Prostate gland (tissue), 2 donors: Measurements from ENCODE around the gene KIN.

ENCODE experiments used
- POLR2A ChIP-seq: fragments of 450-650 bp; IDR thresholded peaks from one replicate; pipeline ENCODE4 v1.6.1; 2016; ENCODE audit warnings: antibody characterized with exemption, mild to moderate bottlenecking
- POLR2AphosphoS5 ChIP-seq: sonication (generic); formaldehyde crosslinking; IDR thresholded peaks from one replicate; pipeline ENCODE4 v1.6.1; 2017; ENCODE audit warnings: antibody characterized with exemption
- TF ChIP-seq, protein P1 (sequence below), 4 experiments: fragments of 200-600 bp in 2 of 4; fragments of 450-650 bp in 2 of 4; sonication (generic) in 2 of 4; IDR thresholded peaks; 1 replicate in 3 of 4; 2 replicates in 1 of 4; pipeline ENCODE4 v1.5.1; 2016 to 2019; ENCODE audit warnings: antibody characterized with exemption in 4 of 4, mild to moderate bottlenecking in 2 of 4, moderate library complexity in 2 of 4

DNA sequence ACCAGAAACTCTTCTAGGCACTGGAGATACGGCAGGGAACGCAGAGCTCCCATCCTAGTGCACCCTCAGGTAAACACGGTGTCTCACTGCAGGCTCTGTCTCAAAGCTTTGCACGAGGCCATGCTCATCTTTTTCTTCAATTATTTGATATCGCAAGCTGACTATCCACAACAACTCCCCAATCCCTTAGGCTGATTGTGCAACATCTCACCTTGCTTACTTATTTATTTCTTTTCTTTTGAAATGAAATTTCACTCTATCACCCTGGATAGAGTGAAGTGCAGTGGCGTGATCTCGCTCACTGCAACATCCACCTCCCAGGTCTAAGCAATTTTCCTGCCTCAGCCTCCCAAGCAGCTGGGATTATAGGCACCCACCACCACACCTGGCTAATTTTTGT, 72.3 kb downstream of the KIN start:
- TF ChIP-seq, protein P1, sequence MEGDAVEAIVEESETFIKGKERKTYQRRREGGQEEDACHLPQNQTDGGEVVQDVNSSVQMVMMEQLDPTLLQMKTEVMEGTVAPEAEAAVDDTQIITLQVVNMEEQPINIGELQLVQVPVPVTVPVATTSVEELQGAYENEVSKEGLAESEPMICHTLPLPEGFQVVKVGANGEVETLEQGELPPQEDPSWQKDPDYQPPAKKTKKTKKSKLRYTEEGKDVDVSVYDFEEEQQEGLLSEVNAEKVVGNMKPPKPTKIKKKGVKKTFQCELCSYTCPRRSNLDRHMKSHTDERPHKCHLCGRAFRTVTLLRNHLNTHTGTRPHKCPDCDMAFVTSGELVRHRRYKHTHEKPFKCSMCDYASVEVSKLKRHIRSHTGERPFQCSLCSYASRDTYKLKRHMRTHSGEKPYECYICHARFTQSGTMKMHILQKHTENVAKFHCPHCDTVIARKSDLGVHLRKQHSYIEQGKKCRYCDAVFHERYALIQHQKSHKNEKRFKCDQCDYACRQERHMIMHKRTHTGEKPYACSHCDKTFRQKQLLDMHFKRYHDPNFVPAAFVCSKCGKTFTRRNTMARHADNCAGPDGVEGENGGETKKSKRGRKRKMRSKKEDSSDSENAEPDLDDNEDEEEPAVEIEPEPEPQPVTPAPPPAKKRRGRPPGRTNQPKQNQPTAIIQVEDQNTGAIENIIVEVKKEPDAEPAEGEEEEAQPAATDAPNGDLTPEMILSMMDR (IDR thresholded peaks at IDR 0.05), result no peak
- no peak for TF ChIP-seq POLR2A
- TF ChIP-seq POLR2AphosphoS5, result no peak
